HuH-7.5 (cell line): ENCODE data around the gene SLC25A41.
A peak's percentile ranks its signal among the peaks of the same experiment; 100 is the strongest.

ENCODE experiments used
- DNase-seq: peaks from one replicate; pipeline ENCODE4 v3.0.0; 2011; ENCODE audit warnings: low spot score

The SLC25A41 gene

GRCh38 chr19:6433663-6434062 is at the start of gene SLC25A41:
TSS of gene SLC25A41 (minus strand) at chr19:6433763. CDS start at chr19:6433693, 70 bp downstream.
- DNase-seq, result no peak

DNA sequence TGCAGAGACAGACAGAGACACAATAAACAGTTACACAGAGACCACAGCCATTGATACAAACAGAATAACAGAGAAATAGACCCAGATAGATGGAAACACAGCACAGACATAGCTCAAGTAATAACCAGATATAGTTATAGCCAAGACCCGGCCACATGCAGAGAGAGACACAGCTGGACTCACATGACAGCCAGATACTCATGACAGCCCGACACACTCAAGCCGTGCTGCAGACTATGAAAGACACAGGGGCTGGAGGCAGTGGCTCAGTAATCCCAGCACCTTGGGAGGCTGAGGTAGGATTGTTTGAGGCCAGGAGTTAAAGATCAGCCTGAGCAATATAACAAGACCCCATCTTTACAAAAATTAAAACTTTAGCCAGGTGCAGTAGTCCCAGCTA is 49.7 kb upstream of the SLC25A41 start:
- DNase-seq, result no peak

DNA sequence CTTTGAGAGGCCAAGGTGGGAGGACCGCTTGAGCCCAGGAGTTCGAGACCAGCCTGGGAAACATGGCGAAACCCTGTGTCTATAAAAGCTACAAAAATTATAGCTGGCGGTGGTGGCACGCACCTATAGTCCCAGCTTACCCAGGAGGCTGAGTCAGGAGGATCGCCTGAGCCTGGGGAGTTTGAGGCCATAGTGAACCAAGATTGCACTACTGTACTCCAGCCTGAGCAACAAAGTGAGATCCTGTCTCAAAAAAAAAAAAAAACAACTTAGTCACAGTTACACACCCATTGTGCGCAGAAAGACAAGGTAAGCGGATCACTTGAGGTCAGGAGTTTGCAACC is 48.8 kb upstream of the SLC25A41 start:
- DNase-seq, result no peak

DNA sequence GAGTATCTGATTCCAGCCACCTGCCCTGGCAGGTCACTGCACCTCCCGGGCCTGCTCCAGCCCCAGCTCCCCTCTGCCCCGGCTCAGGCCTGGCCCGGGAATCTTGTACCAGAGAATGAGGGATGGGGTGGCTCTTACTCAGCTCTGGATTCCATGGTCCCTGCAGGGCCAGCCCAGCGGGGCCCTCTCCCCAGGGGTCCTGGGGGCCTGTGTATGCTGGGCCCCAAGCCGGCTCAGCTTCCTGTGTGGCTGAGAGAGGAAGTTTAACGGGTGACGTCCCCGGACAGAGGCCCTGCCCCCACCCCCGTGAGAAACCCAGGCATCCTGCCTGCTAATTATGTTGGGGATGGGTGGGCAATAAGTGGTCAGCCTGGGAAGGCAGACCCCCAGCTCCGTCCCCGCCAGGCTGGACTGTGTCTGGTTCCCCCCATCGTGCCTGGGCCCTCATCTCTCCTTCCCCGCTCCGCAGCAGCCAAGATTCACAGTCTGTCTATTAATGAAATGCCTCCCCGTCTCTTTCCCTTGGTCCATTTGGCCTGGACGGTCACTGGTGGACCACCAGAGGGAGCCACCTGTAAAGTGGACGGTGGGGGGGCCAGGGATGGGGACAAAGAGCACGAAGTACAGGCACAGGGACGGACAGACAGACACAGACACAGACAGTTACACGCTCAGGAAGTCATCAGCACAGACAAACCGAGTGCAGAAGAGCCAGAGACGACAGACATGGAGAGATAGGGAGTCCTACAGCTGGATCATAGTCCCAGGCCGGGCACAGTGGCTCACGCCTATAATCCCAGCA is 48.2 kb upstream of the SLC25A41 start, which contains the start of gene DENND1C:
DENND1C (minus strand) TSS at position 247 of the 802 bp plus-strand sequence; CDS start at position 155, 92 bp downstream.
- peak; percentile 65 for DNase-seq

- no peak for DNase-seq
Observed at GRCh38 chr19:6480848-6481415, 47.4 kb upstream of the SLC25A41 start.

- DNase-seq, result no peak
Observed at GRCh38 chr19:6479836-6480398, 46.4 kb upstream of the SLC25A41 start.

DNA sequence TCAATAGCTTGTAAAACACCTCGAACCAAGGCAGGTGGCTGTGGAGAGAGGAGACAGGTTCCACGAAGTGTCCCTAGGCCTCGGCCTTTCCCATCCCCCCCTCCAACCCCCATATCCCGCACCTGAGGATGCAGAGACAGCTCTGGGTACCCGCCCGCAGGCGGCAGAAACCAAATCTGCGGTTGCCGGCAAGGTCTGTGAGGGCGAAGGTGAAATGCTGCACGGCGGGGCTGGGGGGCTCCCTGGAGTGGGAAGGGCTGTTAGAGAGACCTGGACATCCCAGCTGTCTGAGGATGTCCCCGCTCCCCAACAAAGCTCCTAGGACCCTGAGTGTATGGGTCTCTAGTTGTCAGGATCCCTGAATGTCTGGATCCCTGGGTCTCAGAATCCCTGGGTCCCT is 45.3 kb upstream of the SLC25A41 start:
- DNase-seq, result no peak

DNA sequence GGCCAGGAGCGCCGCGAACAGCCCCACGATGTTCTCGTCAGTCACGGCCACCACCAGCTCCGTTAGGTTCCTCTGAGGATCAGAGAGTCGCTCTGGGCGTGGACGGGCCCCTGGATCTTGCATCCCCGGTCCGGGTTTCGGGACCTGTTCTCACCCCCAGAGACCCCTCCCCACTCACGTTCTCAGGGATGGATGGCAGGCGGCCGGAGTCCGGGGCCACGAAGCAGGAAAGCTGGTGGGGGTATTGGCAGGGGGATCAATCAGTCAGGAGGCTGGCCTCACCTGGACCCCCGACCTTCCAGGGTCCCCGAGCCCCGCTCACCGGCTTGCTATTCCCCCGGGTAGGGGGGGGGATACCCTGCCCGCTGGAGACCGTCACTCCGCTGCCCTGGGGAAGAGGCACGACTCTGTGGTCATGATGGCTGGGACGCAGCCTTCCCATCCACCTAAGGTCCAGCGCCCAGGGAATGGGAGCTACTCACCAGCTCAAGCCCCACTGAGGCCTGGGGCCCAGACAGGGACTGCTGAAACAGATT is 43.4 kb upstream of the SLC25A41 start:
- no peak for DNase-seq

DNA sequence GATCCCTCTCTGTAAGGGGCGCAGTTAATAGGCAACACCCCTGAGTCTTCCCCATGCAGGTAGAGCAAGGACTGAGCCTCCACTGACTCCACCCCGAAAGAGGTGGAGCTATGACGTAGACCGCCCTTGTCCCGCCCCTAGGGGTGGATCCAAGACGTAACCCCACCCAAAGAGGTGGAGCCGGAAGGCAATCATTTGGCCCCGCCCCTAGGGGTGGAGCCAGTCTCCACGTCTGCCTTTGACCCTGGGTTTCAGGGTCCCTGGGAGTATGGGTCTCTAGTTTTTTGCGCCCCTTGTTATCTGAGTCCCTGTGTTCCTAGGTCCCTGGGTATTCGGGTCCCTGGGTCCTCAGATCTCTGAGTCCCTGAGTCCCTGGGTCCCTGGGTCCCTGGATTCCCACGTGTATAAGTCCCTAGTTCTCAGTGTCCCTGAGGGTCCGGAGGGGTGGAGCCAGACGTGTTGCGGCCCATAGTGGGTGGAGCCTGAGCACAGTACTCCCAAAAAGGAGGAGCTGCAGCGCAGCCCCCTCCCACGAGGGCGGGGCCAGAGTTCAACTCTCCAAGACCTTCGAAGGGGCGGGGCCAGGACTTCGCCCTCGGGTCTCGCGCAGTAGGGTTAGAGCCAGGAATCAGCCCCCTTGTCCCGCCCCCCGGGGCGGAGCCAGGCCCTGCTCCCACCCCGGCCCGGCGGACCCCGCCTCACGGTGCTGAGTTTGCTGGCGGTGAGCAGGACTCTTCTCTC is 42.8 kb upstream of the SLC25A41 start:
- peak; percentile 89 for DNase-seq

DNA sequence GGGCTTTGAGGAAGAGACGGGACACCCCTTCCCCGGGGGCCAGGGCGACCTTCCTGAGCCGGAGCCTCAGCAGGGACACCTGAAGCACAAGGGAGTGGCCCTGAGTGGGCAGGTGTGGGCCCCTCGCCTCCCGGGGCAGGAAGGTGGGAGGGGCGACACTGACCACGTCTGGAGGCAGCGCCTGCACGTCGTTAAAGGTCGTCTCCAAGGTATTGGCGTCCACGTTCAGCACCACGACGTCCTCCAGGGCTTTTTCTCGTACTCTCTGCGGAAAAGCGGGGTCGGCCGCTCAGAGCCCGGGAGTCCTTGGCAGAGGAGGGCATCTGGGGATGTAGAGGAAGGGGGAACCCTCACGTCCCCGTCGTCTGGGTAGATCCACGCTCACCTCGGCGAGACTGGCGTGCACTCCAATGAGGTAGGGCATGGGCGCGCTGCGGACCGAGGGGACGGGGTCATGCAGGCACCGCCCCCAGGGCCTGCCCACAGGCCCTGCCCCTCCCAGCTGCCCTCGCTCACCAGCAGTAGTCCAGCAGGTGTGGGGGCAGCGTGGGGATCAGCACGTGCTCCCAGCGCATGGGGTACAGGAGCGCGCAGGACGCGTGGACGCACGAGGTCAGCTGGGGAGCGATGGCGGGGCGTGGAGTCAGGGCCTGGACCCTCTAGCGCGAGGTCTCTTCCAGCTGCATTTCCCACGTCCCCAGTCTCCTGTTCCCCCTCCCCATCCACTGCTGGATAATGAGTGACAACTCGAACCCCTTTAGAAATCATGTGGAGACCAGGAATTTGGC is 42.0 kb upstream of the SLC25A41 start:
- DNase-seq, result no peak

GRCh38 chr19:6473647-6474046 is 40.1 kb upstream of the SLC25A41 start:
- no peak for DNase-seq

GRCh38 chr19:6472713-6473112 is 39.1 kb upstream of the SLC25A41 start:
- no peak for DNase-seq

GRCh38 chr19:6471076-6471475 is 37.5 kb upstream of the SLC25A41 start:
- DNase-seq, result no peak

- DNase-seq, result no peak
Observed at GRCh38 chr19:6470173-6470572, 36.6 kb upstream of the SLC25A41 start.

DNA sequence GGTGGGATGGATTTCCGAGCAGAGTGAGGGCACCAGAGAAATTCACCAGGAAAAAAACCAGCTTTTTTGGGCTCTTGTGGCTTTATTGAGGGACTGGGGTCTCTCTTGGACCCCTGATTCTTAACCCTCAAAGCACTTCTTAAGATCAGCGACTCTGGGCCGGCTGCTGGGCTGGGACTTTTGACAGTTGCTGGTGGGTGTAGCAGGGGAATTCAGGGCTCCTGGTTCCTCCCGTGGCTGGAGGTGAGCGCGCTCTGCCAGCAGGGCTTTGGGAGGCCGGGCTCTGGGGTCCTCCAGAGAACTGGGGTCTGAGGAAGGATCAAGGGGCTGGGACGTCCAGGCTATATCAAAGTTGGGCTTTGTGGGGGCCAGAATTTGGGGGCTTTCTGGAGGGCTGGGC is 33.8 kb upstream of the SLC25A41 start:
- DNase-seq, result no peak

DNA sequence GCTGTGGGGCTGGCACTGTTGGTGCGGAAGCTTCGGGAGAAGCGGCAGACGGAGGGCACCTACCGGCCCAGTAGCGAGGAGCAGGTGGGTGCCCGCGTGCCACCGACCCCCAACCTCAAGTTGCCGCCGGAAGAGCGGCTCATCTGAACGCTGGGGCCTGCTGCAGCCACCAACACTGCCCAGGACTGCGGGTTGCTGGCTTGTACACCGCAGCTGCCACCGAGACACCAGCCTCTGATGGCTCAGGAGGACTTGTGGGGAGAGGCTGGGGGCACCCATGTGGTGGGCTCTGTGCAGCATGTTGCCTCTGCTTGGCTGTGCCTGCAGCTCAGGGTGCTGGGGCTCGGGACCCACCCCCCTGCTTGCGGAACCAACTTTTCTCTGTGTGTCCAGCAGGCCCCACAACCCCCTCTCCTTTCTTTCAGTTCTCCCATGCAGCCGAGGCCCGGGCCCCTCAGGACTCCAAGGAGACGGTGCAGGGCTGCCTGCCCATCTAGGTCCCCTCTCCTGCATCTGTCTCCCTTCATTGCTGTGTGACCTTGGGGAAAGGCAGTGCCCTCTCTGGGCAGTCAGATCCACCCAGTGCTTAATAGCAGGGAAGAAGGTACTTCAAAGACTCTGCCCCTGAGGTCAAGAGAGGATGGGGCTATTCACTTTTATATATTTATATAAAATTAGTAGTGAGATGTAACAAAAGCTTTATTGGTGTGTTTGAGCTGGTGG is 33.1 kb upstream of the SLC25A41 start:
- no peak for DNase-seq

DNA sequence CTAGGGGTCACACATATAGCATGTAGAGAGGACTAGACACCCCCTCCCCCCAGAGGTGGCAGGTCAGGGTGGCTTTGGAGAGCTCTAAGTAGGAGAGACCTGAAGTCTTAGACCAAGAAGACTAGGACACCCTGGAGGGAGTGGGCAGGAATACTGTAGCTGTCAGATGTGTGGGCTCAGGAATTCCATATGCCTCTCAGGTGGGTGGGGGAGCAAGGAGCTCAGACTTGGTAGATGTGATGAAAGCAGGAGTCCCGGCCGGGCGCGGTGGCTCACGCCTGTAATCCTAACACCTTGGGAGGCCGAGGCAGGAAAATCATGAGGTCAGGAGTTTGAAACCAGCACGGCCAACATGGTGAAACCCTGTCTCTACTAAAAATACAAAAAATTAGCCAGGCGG is 32.1 kb upstream of the SLC25A41 start:
- no peak for DNase-seq

DNA sequence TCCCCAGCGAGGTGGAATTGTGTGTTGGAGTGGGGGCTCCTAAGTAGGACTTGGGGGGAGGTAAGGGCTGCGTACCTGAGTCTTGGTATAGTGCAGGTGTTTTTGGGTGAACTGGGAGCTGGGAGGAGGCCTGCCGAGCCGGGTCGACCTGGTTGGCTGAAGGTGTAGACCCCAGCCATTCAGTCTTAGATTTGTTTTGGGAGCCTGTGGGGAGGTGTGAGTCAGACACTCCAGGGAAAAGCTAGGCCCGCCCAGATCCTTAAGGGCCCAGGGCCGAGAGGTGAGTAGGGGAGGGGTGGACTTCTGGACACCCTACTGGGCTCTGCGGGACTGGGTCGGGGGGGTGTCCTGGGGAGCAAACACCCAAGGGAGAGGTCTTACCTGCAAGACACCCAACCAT is 31.4 kb upstream of the SLC25A41 start:
- no peak for DNase-seq

- peak; percentile 91 for DNase-seq
Observed at GRCh38 chr19:6464070-6464873, 30.7 kb upstream of the SLC25A41 start, which contains the start of gene CRB3. TSS of gene CRB3 (plus strand) at chr19:6464271. CDS start at chr19:6464702, 431 bp downstream.
